GM18861 (cell line): ENCODE results near the gene MYMK.

Source experiments
- ATAC-seq: cut with Tn5 transposase; IDR thresholded peaks from one replicate; pipeline ENCODE4 v1.9.1; 2021; ENCODE audit not compliant: unreplicated experiment

MYMK gene

GRCh38 chr9:133558191-133559126, 33.7 kb upstream of the MYMK start:
- no peak for ATAC-seq

GRCh38 chr9:133557581-133557980, 32.8 kb upstream of the MYMK start:
- ATAC-seq, result no peak

- no peak for ATAC-seq
Observed at GRCh38 chr9:133556354-133556753, 31.6 kb upstream of the MYMK start.

- ATAC-seq, result no peak
Observed at GRCh38 chr9:133554729-133555128, 30.0 kb upstream of the MYMK start.

GRCh38 chr9:133553973-133554713, 29.4 kb upstream of the MYMK start:
- ATAC-seq, result no peak

GRCh38 chr9:133553123-133553522, 28.4 kb upstream of the MYMK start:
- no peak for ATAC-seq

- no peak for ATAC-seq
Observed at GRCh38 chr9:133552236-133552635, 27.5 kb upstream of the MYMK start.

GRCh38 chr9:133551446-133551845, 26.7 kb upstream of the MYMK start:
- no peak for ATAC-seq

GRCh38 chr9:133547116-133547515, 22.4 kb upstream of the MYMK start:
- no peak for ATAC-seq

GRCh38 chr9:133546287-133546680, 21.5 kb upstream of the MYMK start:
- ATAC-seq, result no peak

- ATAC-seq, result no peak
Observed at GRCh38 chr9:133545494-133546286, 20.9 kb upstream of the MYMK start.

GRCh38 chr9:133543772-133544467, 19.2 kb upstream of the MYMK start:
- no peak for ATAC-seq

GRCh38 chr9:133542002-133542401, 17.2 kb upstream of the MYMK start:
- ATAC-seq, result no peak

- no peak for ATAC-seq
Observed at GRCh38 chr9:133540698-133541025, 15.9 kb upstream of the MYMK start.

GRCh38 chr9:133539991-133540697, 15.4 kb upstream of the MYMK start:
- ATAC-seq, result no peak

GRCh38 chr9:133538851-133539833, 14.4 kb upstream of the MYMK start:
- no peak for ATAC-seq

GRCh38 chr9:133538176-133538575, 13.4 kb upstream of the MYMK start:
- no peak for ATAC-seq

- ATAC-seq, result no peak
Observed at GRCh38 chr9:133537257-133537656, 12.5 kb upstream of the MYMK start.

GRCh38 chr9:133536536-133536935, 11.8 kb upstream of the MYMK start:
- no peak for ATAC-seq
